Endothelial cell of umbilical vein (primary cell): ENCODE data around the gene PERCC1. TPM values are rescaled to one million over a fixed set of nuclear protein-coding genes. Genes with fewer than 3 reads are reported as not detected.

Experiments
- BruUV-seq: library from RNA; stranded (reverse); fragments of 400-500 nt; replicated peaks from 2 replicates; lab custom pipeline; 2021; lab: Mats Ljungman, UMichigan
- CTCF ChIA-PET: fragments of 300-600, 350-600 bp; sonication (Branson Sonifier 250); formaldehyde crosslinking; loops from one replicate; lab custom pipeline; 2021; ENCODE audit warnings: antibody characterized with exemption, inconsistent platforms; lab: Charles Lee
- POLR2A ChIA-PET: fragments of 300-600, 350-600 bp; sonication (Branson Sonifier 250); formaldehyde crosslinking; loops from one replicate; lab custom pipeline; 2021; ENCODE audit warnings: antibody characterized with exemption, inconsistent platforms; lab: Charles Lee
- DNase-seq: peaks from one replicate; pipeline ENCODE4 v3.0.0-alpha.2; 2011; ENCODE audit warnings: low read depth, low spot score
- FAIRE-seq: peaks from 2 replicates; lab custom pipeline; 2011; peaks lifted over from hg19 to GRCh38; lab: Jason Lieb, UNC
- H2AFZ ChIP-seq: 2 replicates; pipeline ENCODE4 v1.6.0; 2012; ENCODE audit warnings: low read depth, low read length, control low read depth, inconsistent platforms
- H3K27ac ChIP-seq: 2 replicates; pipeline ENCODE4 v1.5.1; 2011; ENCODE audit warnings: low read depth, mild to moderate bottlenecking, control low read depth, low read length, moderate library complexity; ENCODE audit not compliant: insufficient read depth
- H3K27me3 ChIP-seq, 2 experiments: 2 replicates each; pipeline versions ENCODE4 v1.6.0 to v1.6.1; 2011; ENCODE audit warnings: low read length in 2 of 2, mixed read lengths in 1 of 2; ENCODE audit not compliant: control insufficient read depth in 2 of 2, insufficient read depth in 2 of 2
- H3K36me3 ChIP-seq, 2 experiments: 2 replicates in 1 of 2; 3 replicates in 1 of 2; pipeline ENCODE4 v1.5.1; 2011; ENCODE audit warnings: low read length in 2 of 2, mild to moderate bottlenecking in 1 of 2, moderate library complexity in 1 of 2; ENCODE audit not compliant: control insufficient read depth in 2 of 2, insufficient read depth in 2 of 2; ENCODE audit errors: extremely low read depth in 1 of 2
- H3K4me1 ChIP-seq: 3 replicates; pipeline ENCODE4 v1.5.1; 2011; ENCODE audit warnings: mild to moderate bottlenecking, low read length; ENCODE audit not compliant: control insufficient read depth, insufficient read depth; ENCODE audit errors: extremely low read depth
- H3K4me2 ChIP-seq: 2 replicates; pipeline ENCODE4 v1.6.1; 2011; ENCODE audit warnings: low read length, control low read depth, mixed read lengths; ENCODE audit not compliant: insufficient read depth
- H3K4me3 ChIP-seq, 3 experiments: fragments of 200-600 bp in 1 of 3; sonication (generic), shearing (Covaris generic) in 1 of 3; replicated peaks in 1 of 3; 2 replicates each; pipeline ENCODE4 v1.5.1; 2011 to 2016; ENCODE audit warnings: control low read depth in 3 of 3, low read length in 3 of 3, mild to moderate bottlenecking in 2 of 3, inconsistent platforms in 1 of 3, low read depth in 1 of 3, moderate library complexity in 1 of 3; ENCODE audit not compliant: insufficient read depth in 1 of 3
- H3K79me2 ChIP-seq: 2 replicates; pipeline ENCODE4 v1.6.0; 2012; ENCODE audit warnings: low read length, inconsistent platforms; ENCODE audit not compliant: control insufficient read depth, insufficient read depth
- H3K9ac ChIP-seq: replicated peaks from 2 replicates; pipeline ENCODE3; 2011; ENCODE audit warnings: low read length, control low read depth; ENCODE audit not compliant: insufficient read depth; ENCODE audit errors: extremely low read depth
- H3K9me1 ChIP-seq: replicated peaks from 3 replicates; pipeline ENCODE4 v1.6.0; 2011; ENCODE audit warnings: mild to moderate bottlenecking, low read length; ENCODE audit not compliant: control insufficient read depth, insufficient read depth; ENCODE audit errors: extremely low read depth
- H3K9me3 ChIP-seq: replicated peaks from 2 replicates; pipeline ENCODE4 v1.5.1; 2012; ENCODE audit warnings: low read length, inconsistent platforms; ENCODE audit not compliant: control insufficient read depth, insufficient read depth
- H4K20me1 ChIP-seq: replicated peaks from 2 replicates; pipeline ENCODE3; 2011; ENCODE audit warnings: mild to moderate bottlenecking, low read length; ENCODE audit not compliant: control insufficient read depth, insufficient read depth; ENCODE audit errors: extremely low read depth
- CTCF ChIP-seq, 2 donors: IDR thresholded peaks; 1 replicate in 1 of 2; 2 replicates in 1 of 2; pipeline ENCODE4 v1.5.1; 2011; ENCODE audit warnings: low read length in 2 of 2, mild to moderate bottlenecking in 2 of 2, moderate library complexity in 2 of 2, control low read depth in 1 of 2, inconsistent platforms in 1 of 2, low read depth in 1 of 2; ENCODE audit not compliant: insufficient read depth in 1 of 2; ENCODE audit errors: extremely low read depth in 1 of 2
- EZH2 ChIP-seq: IDR thresholded peaks from 2 replicates; pipeline ENCODE4 v1.6.1; 2012; ENCODE audit warnings: borderline replicate concordance, low read depth, mild to moderate bottlenecking, moderate library complexity, low read length, inconsistent platforms; ENCODE audit not compliant: severe bottlenecking
- FOS ChIP-seq: IDR thresholded peaks from 2 replicates; pipeline ENCODE4 v1.6.1; 2011; ENCODE audit warnings: mild to moderate bottlenecking, low read length, moderate library complexity, borderline replicate concordance; ENCODE audit not compliant: insufficient read depth
- GATA2 ChIP-seq: IDR thresholded peaks from 2 replicates; pipeline ENCODE4 v1.7.0; 2011; ENCODE audit warnings: low read depth, mild to moderate bottlenecking, moderate library complexity, mixed read lengths, low read length; ENCODE audit not compliant: insufficient read length, insufficient read depth
- JUN ChIP-seq: IDR thresholded peaks from 2 replicates; pipeline ENCODE4 v1.6.1; 2011; ENCODE audit warnings: borderline replicate concordance, low read depth; ENCODE audit not compliant: insufficient read length, insufficient read depth
- MAX ChIP-seq: IDR thresholded peaks from 2 replicates; pipeline ENCODE4 v1.6.1; 2011; ENCODE audit not compliant: insufficient read depth, insufficient read length
- MYC ChIP-seq: IDR thresholded peaks from one replicate; pipeline ENCODE4 v1.6.1; 2011; ENCODE audit warnings: mild to moderate bottlenecking, low read depth, low read length
- POLR2A ChIP-seq: IDR thresholded peaks from 2 replicates; pipeline ENCODE4 v1.6.1; 2012; ENCODE audit warnings: low read depth, mild to moderate bottlenecking, control low read depth, low read length
- POLR2AphosphoS5 ChIP-seq: IDR thresholded peaks from 2 replicates; pipeline ENCODE4 v1.6.1; 2012; ENCODE audit warnings: low read depth, mild to moderate bottlenecking, control low read depth, low read length, moderate library complexity; ENCODE audit not compliant: insufficient read depth
- dilution Hi-C: fragments of 300-500 bp; cut with MboI; formaldehyde crosslinking; loops from one replicate; pipeline ENCODE4 v1.15.0; 2019; ENCODE audit warnings: low sequenced_read_pairs; ENCODE audit not compliant: extremely low pct_ligation_motif_present
- intact Hi-C: fragments of 100-400 bp; cut with micrococcal nuclease; formaldehyde crosslinking; loops from one replicate; pipeline ENCODE4 v1.10.0; 2022
- polyA plus RNA-seq, 4 experiments: library from polyadenylated mRNA; depleted of rRNA in 3 of 4; stranded (reverse) in 3 of 4; unstranded in 1 of 4; fragments of >200 nt; gene quantifications; 2 replicates each; pipeline versions ENCODE4 v1.2.1 to v1.2.3, GENCODE V29; 2011 to 2012; ENCODE audit warnings: missing spikeins in 1 of 4
- total RNA-seq: library from RNA; stranded (reverse); gene quantifications from 2 replicates; pipeline ENCODE4 v1.2.3, GENCODE V29; 2021

Gene PERCC1
- total and polyA plus RNA-seq, 2 donors (not counting 3 experiments of a cell fraction or from before 2014, with no cell fraction given) = not detected

DNA sequence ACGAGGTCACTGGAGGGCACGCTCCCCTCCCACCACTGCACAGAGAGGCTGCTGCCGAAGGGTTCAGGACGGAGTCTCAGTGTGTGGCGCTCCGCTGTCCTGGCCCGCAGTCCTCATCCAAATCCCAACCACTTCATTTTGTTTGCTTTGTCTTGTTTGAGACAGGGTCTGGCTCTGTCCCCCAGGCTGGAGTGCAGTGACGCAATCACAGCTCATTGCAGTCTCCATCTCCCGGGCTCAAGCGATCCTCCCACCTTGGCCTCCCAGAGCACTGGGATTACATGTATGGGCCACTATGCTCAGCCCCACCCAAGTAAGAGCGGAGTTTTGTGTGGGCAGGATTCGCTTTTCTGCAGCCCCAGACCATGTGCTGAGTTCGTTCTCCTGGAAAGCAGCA lies 29.1 kb upstream of the PERCC1 start:
- no peak overlapping the region for H3K4me2 ChIP-seq
- BruUV-seq = no TSS peak
- no peaks in the 10 kb centered on the region for H3K79me2 ChIP-seq
- intact Hi-C loops (loop anchor here (10.0 kb wide), 1 partner anchor 97 kb away; the partner anchor contains the start of gene UBE2I), dilution Hi-C loops (no loop called here)
- ChIA-PET POLR2A (no interaction called here), CTCF (no interaction called here)
- no peak overlapping the region for H3K4me3 ChIP-seq
- no peaks in the 10 kb centered on the region for H3K27me3 ChIP-seq
- H3K9me3 ChIP-seq = no peaks in the 10 kb centered on the region
- TF ChIP-seq GATA2 (no peak), FOS (no peak), MAX (no peak), CTCF (IDR thresholded peaks at IDR 0.05; ENCODE audit: extremely low read depth in 1 of 2, insufficient read depth in 1 of 2, low read depth in 1 of 2, low read length in 2 of 2) (no peak), JUN (no peak), POLR2A (no peak), MYC (no peak), POLR2AphosphoS5 (no peak), EZH2 (no peak)
- H3K27ac ChIP-seq = no peak overlapping the region
- H3K36me3 ChIP-seq = peaks cover 0 to 24% of the 10 kb centered on the region in 2 experiments
- no peak overlapping the region for H2AFZ ChIP-seq
- DNase-seq (no peak), FAIRE-seq (no peak)
- no peaks in the 10 kb centered on the region for H4K20me1 ChIP-seq
- H3K4me1 ChIP-seq = no peaks in the 10 kb centered on the region
- no peaks in the 10 kb centered on the region for H3K9me1 ChIP-seq
- no peak overlapping the region for H3K9ac ChIP-seq
